Neural progenitor cell (in vitro differentiated cells): ENCODE results near the gene FTCD. TPM values are rescaled to one million over a fixed set of nuclear protein-coding genes. Genes with fewer than 3 reads are reported as not detected.

Experiments
- DNase-seq: peaks from one replicate; pipeline ENCODE4 v3.0.0-alpha.2; 2016; ENCODE audit warnings: low spot score
- H2AFZ ChIP-seq: fragments of 200-600 bp; sonication (generic); replicated peaks from 2 replicates; pipeline ENCODE4 v1.6.1; 2016; ENCODE audit warnings: antibody characterized with exemption
- H3F3A ChIP-seq: fragments of 200-600 bp; sonication (generic); 2 replicates; pipeline ENCODE4 v1.6.1; 2016; ENCODE audit warnings: antibody characterized with exemption, low read depth
- H3K27ac ChIP-seq: fragments of 200-600 bp; sonication (generic); 2 replicates; pipeline ENCODE4 v1.5.1; 2016; ENCODE audit warnings: mild to moderate bottlenecking
- H3K27me3 ChIP-seq: fragments of 200-600 bp; sonication (generic); 2 replicates; pipeline ENCODE4 v1.6.1; 2016; ENCODE audit warnings: mild to moderate bottlenecking, moderate library complexity
- H3K36me3 ChIP-seq: fragments of 200-600 bp; sonication (generic); 2 replicates; pipeline ENCODE4 v1.5.1; 2016
- H3K4me1 ChIP-seq: fragments of 200-600 bp; sonication (generic); 2 replicates; pipeline ENCODE4 v1.6.1; 2016; ENCODE audit warnings: mixed run types
- H3K4me2 ChIP-seq: fragments of 200-600 bp; sonication (generic); 2 replicates; pipeline ENCODE4 v1.6.1; 2016
- H3K4me3 ChIP-seq: fragments of 200-600 bp; sonication (generic); 2 replicates; pipeline ENCODE4 v1.5.1; 2016
- H3K79me2 ChIP-seq: fragments of 200-600 bp; sonication (generic); 2 replicates; pipeline ENCODE4 v1.6.1; 2016; ENCODE audit warnings: low read depth
- H3K9ac ChIP-seq: fragments of 200-600 bp; sonication (generic); 2 replicates; pipeline ENCODE4 v1.6.1; 2016
- H3K9me3 ChIP-seq: fragments of 200-600 bp; sonication (generic); 2 replicates; pipeline ENCODE4 v1.5.1; 2016; ENCODE audit warnings: low read depth
- H4K20me1 ChIP-seq: fragments of 200-600 bp; sonication (generic); 2 replicates; pipeline ENCODE4 v1.6.1; 2016; ENCODE audit warnings: low read depth
- H3K27ac Mint-ChIP-seq: 3 replicates; pipeline ENCODE4 v1.8.0; 2021; ENCODE audit warnings: mixed read lengths
- H3K27me3 Mint-ChIP-seq: 2 replicates; pipeline ENCODE4 v1.8.0; 2022; ENCODE audit warnings: low read depth, mild to moderate bottlenecking, inconsistent platforms, moderate library complexity, mixed read lengths; ENCODE audit not compliant: insufficient read depth
- H3K36me3 Mint-ChIP-seq: 3 replicates; pipeline ENCODE4 v1.8.0; 2021; ENCODE audit warnings: mixed read lengths
- H3K4me1 Mint-ChIP-seq: 3 replicates; pipeline ENCODE4 v1.8.0; 2021; ENCODE audit warnings: mixed read lengths
- H3K4me3 Mint-ChIP-seq: 3 replicates; pipeline ENCODE4 v1.8.0; 2021; ENCODE audit warnings: mild to moderate bottlenecking, moderate library complexity, mixed read lengths
- H3K9me3 Mint-ChIP-seq: 3 replicates; pipeline ENCODE4 v1.8.0; 2020; ENCODE audit warnings: mixed read lengths
- CTCF ChIP-seq: fragments of 200-600 bp; sonication (generic); IDR thresholded peaks from 2 replicates; pipeline ENCODE4 v1.5.1; 2017; ENCODE audit warnings: antibody characterized with exemption, mild to moderate bottlenecking
- EZH2 ChIP-seq: fragments of 200-600 bp; sonication (generic); IDR thresholded peaks from 2 replicates; pipeline ENCODE4 v1.6.1; 2017; ENCODE audit warnings: antibody characterized with exemption, mild to moderate bottlenecking, moderate library complexity
- EZH2phosphoT487 ChIP-seq: fragments of 200-600 bp; sonication (generic); IDR thresholded peaks from 2 replicates; pipeline ENCODE4 v1.6.1; 2017; ENCODE audit warnings: antibody characterized with exemption
- total RNA-seq: library from RNA; depleted of rRNA; stranded (reverse); fragments of >200 nt; gene quantifications from 2 replicates; pipeline ENCODE4 v1.2.3, GENCODE V29; 2015; ENCODE audit warnings: low replicate concordance

The FTCD gene
- total RNA-seq, 1 donor from 2014 or later, result not detected

- H3K27me3 ChIP-seq, result no peaks in the 10 kb centered on the region
- TF ChIP-seq EZH2, result no peak
- no peak for TF ChIP-seq CTCF
- TF ChIP-seq EZH2phosphoT487, result no peak
- peaks cover 9% of the 10 kb centered on the region for H3K4me1 ChIP-seq
- Mint-ChIP-seq H3K4me1 (peaks cover 9% of the 10 kb centered on the region), H3K9me3 (peaks cover 3% of the 10 kb centered on the region), H3K4me3 (no peak overlapping the region), H3K36me3 (no peaks in the 10 kb centered on the region), H3K27ac (no peak overlapping the region), H3K27me3 (peaks cover 9% of the 10 kb centered on the region)
- H3K4me2 ChIP-seq, result no peak overlapping the region
- H3K9ac ChIP-seq, result no peak overlapping the region
- H3K4me3 ChIP-seq, result no peak overlapping the region
- H3K79me2 ChIP-seq, result no peaks in the 10 kb centered on the region
- H3K36me3 ChIP-seq, result no peaks in the 10 kb centered on the region
- no peaks in the 10 kb centered on the region for H3K9me3 ChIP-seq
- peaks cover 3% of the 10 kb centered on the region for H3F3A ChIP-seq
- H4K20me1 ChIP-seq, result no peaks in the 10 kb centered on the region
- no peak overlapping the region for H3K27ac ChIP-seq
- DNase-seq, result no peak
- H2AFZ ChIP-seq, result no peak overlapping the region
Measured at GRCh38 chr21:46131588-46131837, 23.9 kb downstream of the FTCD start.

GRCh38 chr21:46130831-46131587 is 24.4 kb downstream of the FTCD start:
- Histone ChIP-seq H3K4me1 (peaks cover 9% of the 10 kb centered on the region), H3K79me2 (no peaks in the 10 kb centered on the region), H3K27ac (no peak overlapping the region), H3K9me3 (no peaks in the 10 kb centered on the region), H3K9ac (no peak overlapping the region), H4K20me1 (no peaks in the 10 kb centered on the region), H3K4me3 (no peak overlapping the region), H2AFZ (no peak overlapping the region), H3K4me2 (no peak overlapping the region), H3K27me3 (no peaks in the 10 kb centered on the region), H3F3A (peaks cover 3% of the 10 kb centered on the region), H3K36me3 (no peaks in the 10 kb centered on the region)
- peaks cover 9% of the 10 kb centered on the region for H3K27me3 Mint-ChIP-seq
- H3K27ac Mint-ChIP-seq, result no peak overlapping the region
- H3K36me3 Mint-ChIP-seq, result no peaks in the 10 kb centered on the region
- H3K4me1 Mint-ChIP-seq, result peaks cover 7% of the 10 kb centered on the region
- peaks cover 2% of the 10 kb centered on the region for H3K9me3 Mint-ChIP-seq
- TF ChIP-seq CTCF (no peak), EZH2 (no peak), EZH2phosphoT487 (no peak)
- no peak overlapping the region for H3K4me3 Mint-ChIP-seq
- no peak for DNase-seq

- Mint-ChIP-seq H3K27me3 (peaks cover 6% of the 10 kb centered on the region), H3K27ac (no peak overlapping the region), H3K9me3 (no peaks in the 10 kb centered on the region), H3K4me1 (peaks cover 5% of the 10 kb centered on the region), H3K4me3 (no peak overlapping the region), H3K36me3 (no peaks in the 10 kb centered on the region)
- H4K20me1 ChIP-seq, result no peaks in the 10 kb centered on the region
- no peaks in the 10 kb centered on the region for H3K27me3 ChIP-seq
- no peak for DNase-seq
- H3K4me2 ChIP-seq, result no peak overlapping the region
- no peaks in the 10 kb centered on the region for H3K36me3 ChIP-seq
- H3K79me2 ChIP-seq, result no peaks in the 10 kb centered on the region
- H3K27ac ChIP-seq, result no peak overlapping the region
- peaks cover 3% of the 10 kb centered on the region for H3F3A ChIP-seq
- H3K4me3 ChIP-seq, result no peak overlapping the region
- H3K9me3 ChIP-seq, result no peaks in the 10 kb centered on the region
- no peak for TF ChIP-seq EZH2phosphoT487
- no peak for TF ChIP-seq CTCF
- no peak for TF ChIP-seq EZH2
- peaks cover 9% of the 10 kb centered on the region for H3K4me1 ChIP-seq
- no peak overlapping the region for H2AFZ ChIP-seq
- no peak overlapping the region for H3K9ac ChIP-seq
Measured at GRCh38 chr21:46129846-46130651, 25.3 kb downstream of the FTCD start.
